Esophagus squamous epithelium (tissue), 5 donors: ENCODE data around the gene SNRPA. TPM values are rescaled to one million over a fixed set of nuclear protein-coding genes. Genes with fewer than 3 reads are reported as not detected.

ENCODE experiments used
- DNase-seq: peaks from one replicate; lab custom pipeline; 2025; lab: John Stamatoyannopoulos, UW
- H3K27ac ChIP-seq, 4 donors: fragments of 200-600 bp; sonication (generic); one replicate each; pipeline ENCODE4 v1.5.1; 2016 to 2019; ENCODE audit warnings: mild to moderate bottlenecking in 1 of 4
- H3K27me3 ChIP-seq, 4 donors: fragments of 200-600 bp; sonication (generic); 1 replicate in 3 of 4; 2 replicates in 1 of 4; pipeline versions ENCODE4 v1.5.1 to v1.6.0; 2017 to 2021; ENCODE audit warnings: antibody characterized with exemption in 1 of 4
- H3K36me3 ChIP-seq, 3 donors: fragments of 200-600 bp; sonication (generic); one replicate each; pipeline ENCODE4 v1.5.1; 2016 to 2019
- H3K4me1 ChIP-seq, 3 donors: fragments of 200-600 bp; sonication (generic); one replicate each; pipeline ENCODE4 v1.5.1; 2017 to 2019
- H3K4me3 ChIP-seq, 4 donors: fragments of 200-600 bp; sonication (generic); 1 replicate in 3 of 4; 2 replicates in 1 of 4; pipeline ENCODE4 v1.5.1; 2016 to 2019; ENCODE audit warnings: mild to moderate bottlenecking in 2 of 4, moderate library complexity in 1 of 4
- H3K9me3 ChIP-seq, 3 donors: fragments of 200-600 bp; sonication (generic); one replicate each; pipeline ENCODE4 v1.5.1; 2016 to 2019
- POLR2A ChIP-seq, 4 donors: fragments of 450-650 bp; IDR thresholded peaks; one replicate each; pipeline ENCODE4 v1.6.1; 2017; ENCODE audit warnings: antibody characterized with exemption in 4 of 4, mild to moderate bottlenecking in 4 of 4, moderate library complexity in 3 of 4
- WGBS, 2 donors: methylation state at CpG; one replicate each; pipeline ENCODE4 v1.1.5; 2018; 5-methylcytosine and 5-hydroxymethylcytosine counted together
- intact Hi-C: fragments of 100-400 bp; cut with DNase I; formaldehyde crosslinking; loops from one replicate; pipeline ENCODE4 v1.15.0; 2022
- total RNA-seq, 4 donors: library from RNA; depleted of rRNA; stranded (reverse); fragments of >200 nt; gene quantifications; one replicate each; pipeline ENCODE4 v1.1.0, GENCODE V29; 2016
- TF ChIP-seq, protein P1 (sequence below), 6 experiments: fragments of 450-650 bp in 4 of 6; fragments of 200-600 bp in 2 of 6; sonication (generic) in 2 of 6; IDR thresholded peaks; one replicate each; pipeline ENCODE4 v1.5.1; 2016 to 2019; ENCODE audit warnings: antibody characterized with exemption in 6 of 6, mild to moderate bottlenecking in 4 of 6, moderate library complexity in 4 of 6
- donor health status: DM: yes; HTN: yes; CAD: no.

Gene SNRPA
- total RNA-seq, 4 donors from 2014 or later, result 45.0 to 79.5 (median 51.0) TPM

DNA sequence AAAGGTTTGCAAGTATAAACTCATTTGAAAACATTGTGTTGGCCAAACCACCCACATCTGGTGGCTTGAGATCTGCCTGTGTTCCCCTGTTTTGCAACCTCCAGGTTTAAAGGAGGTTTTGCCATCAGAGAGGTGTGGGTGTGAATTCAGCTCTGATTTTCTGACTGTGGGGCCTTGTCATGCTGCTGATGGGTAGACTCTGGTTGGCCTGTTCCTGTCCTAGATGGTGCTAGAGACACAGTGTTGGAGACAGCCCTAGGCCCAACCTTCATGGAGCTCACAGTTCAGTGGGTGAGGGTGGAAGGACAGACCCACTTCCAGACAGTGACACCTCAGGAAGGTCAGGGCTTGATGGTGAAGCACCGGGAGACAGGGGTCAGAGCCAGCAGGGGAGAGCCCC is 34.5 kb downstream of the SNRPA start:
- H3K27me3 ChIP-seq, result no peaks in the 10 kb centered on the region
- DNase-seq, result no peak
- H3K4me1 ChIP-seq, result no peaks in the 10 kb centered on the region
- TF ChIP-seq, protein P1, sequence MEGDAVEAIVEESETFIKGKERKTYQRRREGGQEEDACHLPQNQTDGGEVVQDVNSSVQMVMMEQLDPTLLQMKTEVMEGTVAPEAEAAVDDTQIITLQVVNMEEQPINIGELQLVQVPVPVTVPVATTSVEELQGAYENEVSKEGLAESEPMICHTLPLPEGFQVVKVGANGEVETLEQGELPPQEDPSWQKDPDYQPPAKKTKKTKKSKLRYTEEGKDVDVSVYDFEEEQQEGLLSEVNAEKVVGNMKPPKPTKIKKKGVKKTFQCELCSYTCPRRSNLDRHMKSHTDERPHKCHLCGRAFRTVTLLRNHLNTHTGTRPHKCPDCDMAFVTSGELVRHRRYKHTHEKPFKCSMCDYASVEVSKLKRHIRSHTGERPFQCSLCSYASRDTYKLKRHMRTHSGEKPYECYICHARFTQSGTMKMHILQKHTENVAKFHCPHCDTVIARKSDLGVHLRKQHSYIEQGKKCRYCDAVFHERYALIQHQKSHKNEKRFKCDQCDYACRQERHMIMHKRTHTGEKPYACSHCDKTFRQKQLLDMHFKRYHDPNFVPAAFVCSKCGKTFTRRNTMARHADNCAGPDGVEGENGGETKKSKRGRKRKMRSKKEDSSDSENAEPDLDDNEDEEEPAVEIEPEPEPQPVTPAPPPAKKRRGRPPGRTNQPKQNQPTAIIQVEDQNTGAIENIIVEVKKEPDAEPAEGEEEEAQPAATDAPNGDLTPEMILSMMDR (IDR thresholded peaks at IDR 0.05), result no peak
- TF ChIP-seq POLR2A (IDR thresholded peaks at IDR 0.05), result no peak
- H3K4me3 ChIP-seq, result no peak overlapping the region
- intact Hi-C loops, result no loop called here
- peaks cover 0 to 75% (median 0%) of the 10 kb centered on the region in 3 donors for H3K36me3 ChIP-seq
- 83% methylated on average over 1 of the region's 1 CpG; no CpG with 5 or more reads in 1 of the 2 donors for WGBS, 2 donors
- no peak overlapping the region for H3K27ac ChIP-seq
- H3K9me3 ChIP-seq, result no peaks in the 10 kb centered on the region

GRCh38 chr19:40786060-40787037 is 35.3 kb downstream of the SNRPA start:
- Histone ChIP-seq H3K27ac (no peak overlapping the region), H3K36me3 (peaks cover 0 to 81% (median 0%) of the 10 kb centered on the region in 3 donors), H3K4me1 (no peaks in the 10 kb centered on the region), H3K4me3 (no peak overlapping the region), H3K9me3 (no peaks in the 10 kb centered on the region), H3K27me3 (no peaks in the 10 kb centered on the region)
- intact Hi-C loops, result no loop called here
- WGBS, 2 donors, result 91 to 96% methylated on average over 8 to 22 of the region's 25 CpGs
- TF ChIP-seq, protein P1 (IDR thresholded peaks at IDR 0.05), result no peak
- TF ChIP-seq POLR2A (IDR thresholded peaks at IDR 0.05), result no peak
- no peak for DNase-seq

DNA sequence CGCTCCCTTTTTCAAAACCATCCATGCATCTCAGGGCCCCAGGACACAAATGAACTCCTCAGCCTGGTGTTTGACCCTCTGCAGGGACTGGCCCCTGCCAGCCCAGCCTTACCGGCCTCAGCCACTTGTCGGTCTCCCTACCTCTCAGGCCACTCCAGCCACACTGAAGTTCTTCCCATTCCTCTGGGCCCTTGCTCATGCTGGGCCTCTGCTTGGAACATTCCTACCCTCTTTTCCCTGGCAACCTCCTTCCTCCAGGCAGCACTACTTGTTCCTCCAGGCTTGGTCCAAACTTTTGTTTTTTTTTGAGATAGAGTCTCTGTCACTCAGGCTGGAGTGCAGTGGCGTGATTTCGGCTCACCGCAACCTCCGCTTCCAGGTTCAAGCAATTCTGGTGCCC is 40.3 kb downstream of the SNRPA start:
- TF ChIP-seq POLR2A (IDR thresholded peaks at IDR 0.05), result no peak
- TF ChIP-seq, protein P1 (IDR thresholded peaks at IDR 0.05), result no peak
- no peaks in the 10 kb centered on the region for H3K27me3 ChIP-seq
- peaks cover 0 to 56% (median 3%) of the 10 kb centered on the region in 3 donors for H3K36me3 ChIP-seq
- no peak for DNase-seq
- intact Hi-C loops, result no loop called here
- H3K9me3 ChIP-seq, result no peaks in the 10 kb centered on the region
- H3K4me3 ChIP-seq, result no peak overlapping the region
- no peak overlapping the region for H3K27ac ChIP-seq
- 81 to 87% methylated on average over 7 of the region's 7 CpGs for WGBS, 2 donors
- peaks cover 0 to 17% (median 0%) of the 10 kb centered on the region in 3 donors for H3K4me1 ChIP-seq

- no peak for DNase-seq
- Histone ChIP-seq H3K27ac (peak overlapping the region in 3 of 4 donors; percentile 14 to 68 (median 68)), H3K4me3 (no peak overlapping the region), H3K4me1 (peaks cover 0 to 17% (median 0%) of the 10 kb centered on the region in 3 donors), H3K9me3 (no peaks in the 10 kb centered on the region), H3K27me3 (no peaks in the 10 kb centered on the region), H3K36me3 (peaks cover 0 to 51% (median 6%) of the 10 kb centered on the region in 3 donors)
- TF ChIP-seq POLR2A (IDR thresholded peaks at IDR 0.05), result no peak
- TF ChIP-seq, protein P1 (IDR thresholded peaks at IDR 0.05), result no peak
- WGBS, 2 donors, result 46 to 54% methylated on average over 3 of the region's 3 CpGs
- intact Hi-C loops, result no loop called here
These were observed 41.0 kb downstream of the SNRPA start for GRCh38 chr19:40791996-40792395.
